GM12878 (cell line): ENCODE results near the gene RMND1.

Experiments
- ATF3 ChIP-seq: IDR thresholded peaks from 2 replicates; pipeline ENCODE4 v1.6.1; 2011; ENCODE audit warnings: low read depth, mild to moderate bottlenecking, low read length, moderate library complexity, borderline replicate concordance; ENCODE audit errors: extremely low read depth
- CTCF ChIP-seq, 3 experiments: IDR thresholded peaks in 2 of 3; conservative IDR thresholded peaks in 1 of 3; 2 replicates each; pipeline ENCODE4 v1.5.1; 2011; ENCODE audit warnings: low read depth in 3 of 3, low read length in 3 of 3, mild to moderate bottlenecking in 3 of 3, control low read depth in 2 of 3, moderate library complexity in 2 of 3, inconsistent platforms in 1 of 3, mixed read lengths in 1 of 3; ENCODE audit not compliant: control insufficient read depth in 2 of 3, insufficient read depth in 1 of 3; ENCODE audit errors: extremely low read depth in 1 of 3
- EP300 ChIP-seq, 2 experiments: fragments of 150-350 bp in 1 of 2; IDR thresholded peaks; 2 replicates each; pipeline ENCODE4 v1.6.1; 2011 to 2012; ENCODE audit warnings: low read depth in 2 of 2, low read length in 2 of 2, borderline replicate concordance in 1 of 2, improper control_type of control experiment in 1 of 2, inconsistent platforms in 1 of 2; ENCODE audit not compliant: control insufficient read depth in 1 of 2
- IKZF2 ChIP-seq, 2 experiments: fragments of 450-650 bp; IDR thresholded peaks; 2 replicates each; pipeline ENCODE4 v1.6.1; 2017; ENCODE audit warnings: mild to moderate bottlenecking in 2 of 2, moderate library complexity in 2 of 2
- NFYB ChIP-seq: IDR thresholded peaks from 2 replicates; pipeline ENCODE4 v1.6.1; 2011; ENCODE audit warnings: low read depth, mild to moderate bottlenecking, low read length, improper control_type of control experiment, moderate library complexity; ENCODE audit not compliant: insufficient read depth
- PAX5 ChIP-seq: IDR thresholded peaks from 2 replicates; pipeline ENCODE4 v1.6.1; 2011; ENCODE audit warnings: low read depth, low read length, borderline replicate concordance
- POLR2A ChIP-seq: IDR thresholded peaks from 2 replicates; pipeline ENCODE4 v1.6.1; 2011; ENCODE audit warnings: low read depth, mild to moderate bottlenecking, low read length
- RAD21 ChIP-seq: IDR thresholded peaks from 2 replicates; pipeline ENCODE4 v1.6.1; 2011; ENCODE audit warnings: mild to moderate bottlenecking, low read depth, low read length, moderate library complexity; ENCODE audit not compliant: insufficient read depth
- RELA ChIP-seq: fragments of 450-650 bp; IDR thresholded peaks from 2 replicates; pipeline ENCODE4 v1.8.0; 2014; ENCODE audit warnings: borderline replicate concordance; ENCODE audit not compliant: partially characterized antibody
- ZNF274 ChIP-seq: IDR thresholded peaks from one replicate; pipeline ENCODE4 v1.8.0; 2011; ENCODE audit not compliant: insufficient read length, insufficient read depth
- ZNF687 ChIP-seq: fragments of 450-650 bp; IDR thresholded peaks from 2 replicates; pipeline ENCODE4 v1.6.1; 2017; ENCODE audit warnings: mild to moderate bottlenecking, moderate library complexity

- TF ChIP-seq CTCF (IDR thresholded peaks at IDR 0.05 in 2 of 3, conservative IDR thresholded peaks at IDR 0.05 in 1 of 3; ENCODE audit: control insufficient read depth in 2 of 3, extremely low read depth in 1 of 3, insufficient read depth in 1 of 3, low read depth in 3 of 3, low read length in 3 of 3) (no peak), PAX5 (no peak), NFYB (no peak), EP300 (IDR thresholded peaks at IDR 0.05; ENCODE audit: borderline replicate concordance in 1 of 2, control insufficient read depth in 1 of 2, low read depth in 2 of 2, low read length in 2 of 2) (no peak), ZNF274 (no peak), RAD21 (no peak), IKZF2 (IDR thresholded peaks at IDR 0.05) (no peak), ATF3 (no peak), POLR2A (no peak), ZNF687 (no peak), RELA (no peak)
These were observed 10.3 kb downstream of the RMND1 start for GRCh38 chr6:151441390-151442166.
